H1 (cell line): ENCODE measurements around the gene CEP104.

Source experiments
- ATF2 ChIP-seq: IDR thresholded peaks from 2 replicates; pipeline ENCODE4 v1.6.1; 2012; ENCODE audit warnings: low read length, inconsistent platforms
- CBX8 ChIP-seq: fragments of 300-800, 300-1000 bp; sonication (generic); IDR thresholded peaks from 2 replicates; pipeline ENCODE4 v1.7.1; 2016; ENCODE audit warnings: low read depth, low read length, borderline replicate concordance
- CHD1 ChIP-seq: IDR thresholded peaks from 2 replicates; pipeline ENCODE4 v1.6.1; 2012; ENCODE audit warnings: low read depth, low read length, improper control_type of control experiment
- CTBP2 ChIP-seq: IDR thresholded peaks from 2 replicates; pipeline ENCODE4 v1.7.0; 2011; ENCODE audit warnings: borderline replicate concordance, mild to moderate bottlenecking, moderate library complexity, mixed read lengths, low read length; ENCODE audit not compliant: insufficient read depth, insufficient read length
- E2F6 ChIP-seq: IDR thresholded peaks from 2 replicates; pipeline ENCODE4 v1.6.1; 2012; ENCODE audit warnings: inconsistent platforms
- GABPA ChIP-seq: IDR thresholded peaks from 2 replicates; pipeline ENCODE4 v1.6.1; 2011; ENCODE audit warnings: mild to moderate bottlenecking, low read length, moderate library complexity, borderline replicate concordance; ENCODE audit not compliant: insufficient read depth
- JUND ChIP-seq: IDR thresholded peaks from 2 replicates; pipeline ENCODE4 v1.6.1; 2011; ENCODE audit warnings: mild to moderate bottlenecking, improper control_type of control experiment, low read length
- NRF1 ChIP-seq: IDR thresholded peaks from 2 replicates; pipeline ENCODE4 v1.6.1; 2011; ENCODE audit warnings: mild to moderate bottlenecking, low read depth, low read length, improper control_type of control experiment
- POLR2A ChIP-seq, 2 experiments: IDR thresholded peaks; 1 replicate in 1 of 2; 2 replicates in 1 of 2; pipeline ENCODE4 v1.6.1; 2011; ENCODE audit warnings: low read depth in 2 of 2, low read length in 2 of 2, mild to moderate bottlenecking in 2 of 2; ENCODE audit errors: control extremely low read depth in 1 of 2
- SIRT6 ChIP-seq: IDR thresholded peaks from one replicate; pipeline ENCODE4 v1.7.1; 2012; ENCODE audit warnings: low read length, inconsistent platforms
- TF ChIP-seq, protein P1 (sequence below), 3 experiments: IDR thresholded peaks; 1 replicate in 2 of 3; 2 replicates in 1 of 3; pipeline versions ENCODE4 v1.5.1 to v1.6.1; 2011; ENCODE audit warnings: low read length in 3 of 3, mild to moderate bottlenecking in 3 of 3, inconsistent platforms in 2 of 3, low read depth in 1 of 3, moderate library complexity in 1 of 3; ENCODE audit not compliant: insufficient read depth in 1 of 3; ENCODE audit errors: control extremely low read depth in 1 of 3

- TF ChIP-seq CBX8 (no peak), CTBP2 (no peak), GABPA (no peak), POLR2A (IDR thresholded peaks at IDR 0.05; ENCODE audit: control extremely low read depth in 1 of 2, low read depth in 2 of 2, low read length in 2 of 2) (no peak), NRF1 (no peak), E2F6 (no peak), ATF2 (no peak), JUND (no peak), CHD1 (no peak), SIRT6 (no peak)
- TF ChIP-seq, protein P1, sequence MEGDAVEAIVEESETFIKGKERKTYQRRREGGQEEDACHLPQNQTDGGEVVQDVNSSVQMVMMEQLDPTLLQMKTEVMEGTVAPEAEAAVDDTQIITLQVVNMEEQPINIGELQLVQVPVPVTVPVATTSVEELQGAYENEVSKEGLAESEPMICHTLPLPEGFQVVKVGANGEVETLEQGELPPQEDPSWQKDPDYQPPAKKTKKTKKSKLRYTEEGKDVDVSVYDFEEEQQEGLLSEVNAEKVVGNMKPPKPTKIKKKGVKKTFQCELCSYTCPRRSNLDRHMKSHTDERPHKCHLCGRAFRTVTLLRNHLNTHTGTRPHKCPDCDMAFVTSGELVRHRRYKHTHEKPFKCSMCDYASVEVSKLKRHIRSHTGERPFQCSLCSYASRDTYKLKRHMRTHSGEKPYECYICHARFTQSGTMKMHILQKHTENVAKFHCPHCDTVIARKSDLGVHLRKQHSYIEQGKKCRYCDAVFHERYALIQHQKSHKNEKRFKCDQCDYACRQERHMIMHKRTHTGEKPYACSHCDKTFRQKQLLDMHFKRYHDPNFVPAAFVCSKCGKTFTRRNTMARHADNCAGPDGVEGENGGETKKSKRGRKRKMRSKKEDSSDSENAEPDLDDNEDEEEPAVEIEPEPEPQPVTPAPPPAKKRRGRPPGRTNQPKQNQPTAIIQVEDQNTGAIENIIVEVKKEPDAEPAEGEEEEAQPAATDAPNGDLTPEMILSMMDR (IDR thresholded peaks at IDR 0.05; ENCODE audit: control extremely low read depth in 1 of 3, insufficient read depth in 1 of 3, low read depth in 1 of 3, low read length in 3 of 3) = no peak
These were observed 22.3 kb downstream of the CEP104 start for GRCh38 chr1:3834701-3835100.
